Thymus (tissue), 11 donors: ENCODE results near the gene OVOL1. TPM values are rescaled to one million over a fixed set of nuclear protein-coding genes. Genes with fewer than 3 reads are reported as not detected.

ENCODE experiments used
- DNase-seq, 9 donors: peaks; one replicate each; pipeline ENCODE4 v3.0.0-alpha.2; 2013; ENCODE audit warnings: low spot score in 9 of 9, low read depth in 6 of 9, missing footprints in 1 of 9
- H3K27ac ChIP-seq, 2 donors: one replicate each; pipeline ENCODE4 v1.5.1; 2013; ENCODE audit warnings: control low read depth in 1 of 2, low read depth in 1 of 2, low read length in 1 of 2, mild to moderate bottlenecking in 1 of 2, moderate library complexity in 1 of 2
- H3K27me3 ChIP-seq, 2 donors: one replicate each; pipeline ENCODE4 v1.5.1; 2013; ENCODE audit warnings: low read length in 1 of 2; ENCODE audit not compliant: control insufficient read depth in 2 of 2, insufficient read depth in 1 of 2
- H3K36me3 ChIP-seq, 2 donors: one replicate each; pipeline ENCODE4 v1.5.1; 2013; ENCODE audit warnings: low read length in 1 of 2, mild to moderate bottlenecking in 1 of 2, moderate library complexity in 1 of 2; ENCODE audit not compliant: control insufficient read depth in 2 of 2, insufficient read depth in 2 of 2
- H3K4me1 ChIP-seq, 2 donors: one replicate each; pipeline ENCODE4 v1.5.1; 2013; ENCODE audit warnings: low read length in 2 of 2; ENCODE audit not compliant: control insufficient read depth in 2 of 2, insufficient read depth in 2 of 2
- H3K4me3 ChIP-seq, 2 donors: one replicate each; pipeline ENCODE4 v1.5.1; 2013; ENCODE audit warnings: low read length in 2 of 2, control low read depth in 1 of 2, mild to moderate bottlenecking in 1 of 2
- H3K9me3 ChIP-seq, 2 donors: one replicate each; pipeline ENCODE4 v1.5.1; 2013; ENCODE audit warnings: low read length in 1 of 2, mild to moderate bottlenecking in 1 of 2; ENCODE audit not compliant: control insufficient read depth in 2 of 2, insufficient read depth in 1 of 2
- WGBS: extraction: QIAGEN DNeasy Blood & Tissue Kit; methylation state at CpG from one replicate; pipeline ENCODE4 v1.1.7; 2013; 5-methylcytosine and 5-hydroxymethylcytosine counted together
- polyA plus RNA-seq: library from polyadenylated mRNA; stranded (reverse); fragments of 200-250 nt; gene quantifications from one replicate; pipeline ENCODE4 v1.2.3, GENCODE V29; 2013
- total RNA-seq: library from RNA; stranded (reverse); fragments of 120-200 nt; gene quantifications from one replicate; pipeline ENCODE4 v1.2.4, GENCODE V29; 2013
- donor health status: healthy.

OVOL1 gene
- total and polyA plus RNA-seq, 2 donors, result 0.47 to 1.3 TPM

GRCh38 chr11:65793144-65793581, 6.3 kb downstream of the OVOL1 start:
- no peak overlapping the region for H3K4me3 ChIP-seq

GRCh38 chr11:65793625-65794400, 7.0 kb downstream of the OVOL1 start:
- H3K4me1 ChIP-seq, result peaks cover 4 to 7% of the 10 kb centered on the region in 2 donors
- H3K36me3 ChIP-seq, result no peaks in the 10 kb centered on the region
- peaks cover 0 to 6% of the 10 kb centered on the region in 2 donors for H3K9me3 ChIP-seq
- no peak overlapping the region for H3K4me3 ChIP-seq
- 93% methylated on average over 29 of the region's 29 CpGs for WGBS
- H3K27me3 ChIP-seq, result peaks cover 18 to 88% of the 10 kb centered on the region in 2 donors
- no peak overlapping the region for H3K27ac ChIP-seq
- DNase-seq, result no peak

More at GRCh38 chr11:65793144-65793581, 6.3 kb downstream of the OVOL1 start:
- no peaks in the 10 kb centered on the region for H3K36me3 ChIP-seq
- H3K27me3 ChIP-seq, result peaks cover 24 to 88% of the 10 kb centered on the region in 2 donors
- H3K27ac ChIP-seq, result no peak overlapping the region
- H3K9me3 ChIP-seq, result peaks cover 0 to 9% of the 10 kb centered on the region in 2 donors
- 94% methylated on average over 16 of the region's 16 CpGs for WGBS
- H3K4me1 ChIP-seq, result peaks cover 8 to 10% of the 10 kb centered on the region in 2 donors
- no peak for DNase-seq

GRCh38 chr11:65794570-65795510, 8.0 kb downstream of the OVOL1 start:
- Histone ChIP-seq H3K4me1 (peaks cover 0 to 7% of the 10 kb centered on the region in 2 donors), H3K27me3 (peaks cover 9 to 85% of the 10 kb centered on the region in 2 donors), H3K36me3 (no peaks in the 10 kb centered on the region), H3K9me3 (peaks cover 0 to 6% of the 10 kb centered on the region in 2 donors), H3K4me3 (no peak overlapping the region), H3K27ac (no peak overlapping the region)
- WGBS, result 95% methylated on average over 42 of the region's 42 CpGs
- DNase-seq, result no peak

GRCh38 chr11:65796726-65797601, 10.1 kb downstream of the OVOL1 start:
- DNase-seq, result no peak
- no peak overlapping the region for H3K27ac ChIP-seq
- no peak overlapping the region for H3K4me3 ChIP-seq
- H3K27me3 ChIP-seq, result peaks cover 2 to 79% of the 10 kb centered on the region in 2 donors
- H3K4me1 ChIP-seq, result peaks cover 0 to 3% of the 10 kb centered on the region in 2 donors
- H3K36me3 ChIP-seq, result no peaks in the 10 kb centered on the region
- peaks cover 0 to 6% of the 10 kb centered on the region in 2 donors for H3K9me3 ChIP-seq
- WGBS, result 90% methylated on average over 15 of the region's 15 CpGs

GRCh38 chr11:65797711-65798110, 10.8 kb downstream of the OVOL1 start:
- Histone ChIP-seq H3K4me3 (no peak overlapping the region), H3K9me3 (peaks cover 0 to 2% of the 10 kb centered on the region in 2 donors), H3K4me1 (no peaks in the 10 kb centered on the region), H3K27me3 (peaks cover 2 to 77% of the 10 kb centered on the region in 2 donors), H3K27ac (no peak overlapping the region), H3K36me3 (no peaks in the 10 kb centered on the region)
- WGBS, result 94% methylated on average over 13 of the region's 13 CpGs
- no peak for DNase-seq

GRCh38 chr11:65798882-65799281, 12.0 kb downstream of the OVOL1 start:
- Histone ChIP-seq H3K9me3 (no peaks in the 10 kb centered on the region), H3K27ac (no peak overlapping the region), H3K4me1 (no peaks in the 10 kb centered on the region), H3K4me3 (no peak overlapping the region), H3K36me3 (no peaks in the 10 kb centered on the region), H3K27me3 (peaks cover 4 to 77% of the 10 kb centered on the region in 2 donors)
- no peak for DNase-seq
- WGBS, result 92% methylated on average over 8 of the region's 8 CpGs

- 91% methylated on average over 18 of the region's 18 CpGs for WGBS
- H3K4me3 ChIP-seq, result no peak overlapping the region
- no peaks in the 10 kb centered on the region for H3K9me3 ChIP-seq
- no peaks in the 10 kb centered on the region for H3K4me1 ChIP-seq
- no peak for DNase-seq
- H3K27ac ChIP-seq, result no peak overlapping the region
- H3K27me3 ChIP-seq, result peaks cover 7 to 77% of the 10 kb centered on the region in 2 donors
- H3K36me3 ChIP-seq, result no peaks in the 10 kb centered on the region
Observed at GRCh38 chr11:65801153-65801987, 14.5 kb downstream of the OVOL1 start.

- no peak for DNase-seq
- no peaks in the 10 kb centered on the region for H3K9me3 ChIP-seq
- H3K4me1 ChIP-seq, result no peaks in the 10 kb centered on the region
- no peak overlapping the region for H3K4me3 ChIP-seq
- 91% methylated on average over 9 of the region's 9 CpGs for WGBS
- H3K27me3 ChIP-seq, result peaks cover 5 to 72% of the 10 kb centered on the region in 2 donors
- H3K27ac ChIP-seq, result no peak overlapping the region
- H3K36me3 ChIP-seq, result no peaks in the 10 kb centered on the region
Observed at GRCh38 chr11:65802841-65803240, 16.0 kb downstream of the OVOL1 start.
